ENCODE data around the gene CARS1. TPM values are rescaled to one million over a fixed set of nuclear protein-coding genes. Genes with fewer than 3 reads are reported as not detected.

CARS1 gene
- total and polyA plus RNA-seq, 7 experiments from 2014 or later = 23.9 to 70.4 (median 38.5) TPM

GRCh38 chr11:3008746-3009336 is 48.4 kb downstream of the CARS1 start:
- Mint-ChIP-seq H3K27ac (peak overlapping the region in 7 of 9 donors; percentile 1 to 92 (median 77)), H3K27me3 (no peaks in the 10 kb centered on the region), H3K36me3 (peaks cover 4 to 27% (median 13%) of the 10 kb centered on the region in 5 donors), H3K9me3 (no peaks in the 10 kb centered on the region), H3K4me3 (peak overlapping the region in 1 of 10 donors; percentile 3), H3K4me1 (peaks cover 3 to 30% (median 7%) of the 10 kb centered on the region in 7 donors)
- H3K9me3 ChIP-seq (ENCODE audit: control insufficient read depth in 2 of 3, low read length in 3 of 3) = no peaks in the 10 kb centered on the region
- H3K27me3 ChIP-seq (ENCODE audit: control insufficient read depth in 2 of 2, insufficient read depth in 2 of 2, low read length in 2 of 2) = no peaks in the 10 kb centered on the region
- DNase-seq (no peak), ATAC-seq (no peak)
- ChIA-PET POLR2A (interaction anchor here (1.1 kb wide), 1 partner anchor 17 kb away, joined by 3 read pairs; the partner anchor contains the start of gene NAP1L4), CTCF (no interaction called here)
- no peak overlapping the region for H3K27ac ChIP-seq (ENCODE audit: low read depth, low read length)
- peaks cover 0 to 72% (median 0%) of the 10 kb centered on the region in 3 experiments for H3K36me3 ChIP-seq (ENCODE audit: control insufficient read depth in 2 of 3, insufficient read depth in 3 of 3, low read length in 3 of 3)
- intact Hi-C loops (cut with micrococcal nuclease) = no loop called here
- peaks cover 5 to 14% of the 10 kb centered on the region in 2 donors for H3K4me1 ChIP-seq (ENCODE audit: control insufficient read depth in 2 of 2, insufficient read depth in 2 of 2, low read length in 2 of 2)
- no peak overlapping the region for H3K4me3 ChIP-seq (ENCODE audit: low read length)

GRCh38 chr11:3007404-3008010 is 49.7 kb downstream of the CARS1 start:
- CTCF ChIA-PET = interaction anchor here (1.3 kb wide), 1 partner anchor 27 kb away, joined by 3 read pairs; no protein-coding TSS in a partner anchor
- Mint-ChIP-seq H3K9me3 (no peaks in the 10 kb centered on the region), H3K27me3 (no peaks in the 10 kb centered on the region), H3K27ac (peak overlapping the region in 4 of 9 donors; percentile 25 to 42 (median 32)), H3K4me1 (peaks cover 0 to 23% (median 2%) of the 10 kb centered on the region in 7 donors), H3K4me3 (no peak overlapping the region), H3K36me3 (peaks cover 4 to 38% (median 13%) of the 10 kb centered on the region in 5 donors)
- ATAC-seq (no peak), DNase-seq (no peak)
- intact Hi-C loops (cut with micrococcal nuclease) = no loop called here
- no peaks in the 10 kb centered on the region for H3K9me3 ChIP-seq (ENCODE audit: control insufficient read depth in 2 of 3, low read length in 3 of 3)
- no peak overlapping the region for H3K27ac ChIP-seq (ENCODE audit: low read depth, low read length)
- POLR2A ChIA-PET = interaction anchor here (0.7 kb wide), 1 partner anchor 16 kb away, joined by 4 read pairs; the partner anchor contains the start of gene NAP1L4
- peaks cover 0 to 84% (median 0%) of the 10 kb centered on the region in 3 experiments for H3K36me3 ChIP-seq (ENCODE audit: control insufficient read depth in 2 of 3, insufficient read depth in 3 of 3, low read length in 3 of 3)
- H3K4me1 ChIP-seq (ENCODE audit: control insufficient read depth in 2 of 2, insufficient read depth in 2 of 2, low read length in 2 of 2) = peaks cover 0 to 6% of the 10 kb centered on the region in 2 donors
- no peaks in the 10 kb centered on the region for H3K27me3 ChIP-seq (ENCODE audit: control insufficient read depth in 2 of 2, insufficient read depth in 2 of 2, low read length in 2 of 2)
- H3K4me3 ChIP-seq (ENCODE audit: low read length) = no peak overlapping the region

- ChIA-PET POLR2A (interaction anchor here (0.5 kb wide), 1 partner anchor 347 kb away, joined by 3 read pairs; no protein-coding TSS in a partner anchor), CTCF (interaction anchor here (1.3 kb wide), 1 partner anchor 26 kb away, joined by 3 read pairs; no protein-coding TSS in a partner anchor)
- Histone ChIP-seq H3K9me3 (ENCODE audit: control insufficient read depth in 2 of 3, low read length in 3 of 3) (no peaks in the 10 kb centered on the region), H3K4me1 (ENCODE audit: control insufficient read depth in 2 of 2, insufficient read depth in 2 of 2, low read length in 2 of 2) (no peaks in the 10 kb centered on the region), H3K4me3 (ENCODE audit: low read length) (no peak overlapping the region), H3K27ac (ENCODE audit: low read depth, low read length) (no peak overlapping the region), H3K36me3 (ENCODE audit: control insufficient read depth in 2 of 3, insufficient read depth in 3 of 3, low read length in 3 of 3) (peaks cover 0 to 84% (median 0%) of the 10 kb centered on the region in 3 experiments), H3K27me3 (ENCODE audit: control insufficient read depth in 2 of 2, insufficient read depth in 2 of 2, low read length in 2 of 2) (no peaks in the 10 kb centered on the region)
- Mint-ChIP-seq H3K27me3 (no peaks in the 10 kb centered on the region), H3K4me1 (peaks cover 0 to 21% (median 0%) of the 10 kb centered on the region in 7 donors), H3K27ac (peak overlapping the region in 3 of 9 donors; percentile 25 to 39 (median 31)), H3K36me3 (peaks cover 4 to 38% (median 18%) of the 10 kb centered on the region in 5 donors), H3K9me3 (no peaks in the 10 kb centered on the region), H3K4me3 (no peak overlapping the region)
- ATAC-seq (no peak), DNase-seq (no peak)
- intact Hi-C loops (cut with micrococcal nuclease) = no loop called here
These were observed 50.5 kb downstream of the CARS1 start for GRCh38 chr11:3006505-3007260.

GRCh38 chr11:3004481-3004880 is 52.7 kb downstream of the CARS1 start:
- ChIA-PET CTCF (interaction anchor here (1.2 kb wide), 1 partner anchor 15 kb away, joined by 3 read pairs; no protein-coding TSS in a partner anchor), POLR2A (interaction anchor here (1.9 kb wide), 1 partner anchor 10 kb away, joined by 10 read pairs; no protein-coding TSS in a partner anchor)
- H3K36me3 ChIP-seq (ENCODE audit: control insufficient read depth in 2 of 3, insufficient read depth in 3 of 3, low read length in 3 of 3) = peaks cover 0 to 83% (median 0%) of the 10 kb centered on the region in 3 experiments
- no peaks in the 10 kb centered on the region for H3K27me3 Mint-ChIP-seq
- no peaks in the 10 kb centered on the region for H3K9me3 ChIP-seq (ENCODE audit: control insufficient read depth in 2 of 3, low read length in 3 of 3)
- DNase-seq (no peak), ATAC-seq (no peak)
- no peak overlapping the region for H3K4me3 Mint-ChIP-seq
- H3K4me1 ChIP-seq (ENCODE audit: control insufficient read depth in 2 of 2, insufficient read depth in 2 of 2, low read length in 2 of 2) = no peaks in the 10 kb centered on the region
- H3K27me3 ChIP-seq (ENCODE audit: control insufficient read depth in 2 of 2, insufficient read depth in 2 of 2, low read length in 2 of 2) = no peaks in the 10 kb centered on the region
- H3K9me3 Mint-ChIP-seq = no peaks in the 10 kb centered on the region
- intact Hi-C loops (cut with micrococcal nuclease) = no loop called here
- H3K36me3 Mint-ChIP-seq = peaks cover 4 to 51% (median 15%) of the 10 kb centered on the region in 5 donors
- H3K4me3 ChIP-seq (ENCODE audit: low read length) = no peak overlapping the region
- H3K4me1 Mint-ChIP-seq = peaks cover 0 to 12% (median 0%) of the 10 kb centered on the region in 7 donors
- no peak overlapping the region for H3K27ac ChIP-seq (ENCODE audit: low read depth, low read length)
- H3K27ac Mint-ChIP-seq = no peak overlapping the region

DNA sequence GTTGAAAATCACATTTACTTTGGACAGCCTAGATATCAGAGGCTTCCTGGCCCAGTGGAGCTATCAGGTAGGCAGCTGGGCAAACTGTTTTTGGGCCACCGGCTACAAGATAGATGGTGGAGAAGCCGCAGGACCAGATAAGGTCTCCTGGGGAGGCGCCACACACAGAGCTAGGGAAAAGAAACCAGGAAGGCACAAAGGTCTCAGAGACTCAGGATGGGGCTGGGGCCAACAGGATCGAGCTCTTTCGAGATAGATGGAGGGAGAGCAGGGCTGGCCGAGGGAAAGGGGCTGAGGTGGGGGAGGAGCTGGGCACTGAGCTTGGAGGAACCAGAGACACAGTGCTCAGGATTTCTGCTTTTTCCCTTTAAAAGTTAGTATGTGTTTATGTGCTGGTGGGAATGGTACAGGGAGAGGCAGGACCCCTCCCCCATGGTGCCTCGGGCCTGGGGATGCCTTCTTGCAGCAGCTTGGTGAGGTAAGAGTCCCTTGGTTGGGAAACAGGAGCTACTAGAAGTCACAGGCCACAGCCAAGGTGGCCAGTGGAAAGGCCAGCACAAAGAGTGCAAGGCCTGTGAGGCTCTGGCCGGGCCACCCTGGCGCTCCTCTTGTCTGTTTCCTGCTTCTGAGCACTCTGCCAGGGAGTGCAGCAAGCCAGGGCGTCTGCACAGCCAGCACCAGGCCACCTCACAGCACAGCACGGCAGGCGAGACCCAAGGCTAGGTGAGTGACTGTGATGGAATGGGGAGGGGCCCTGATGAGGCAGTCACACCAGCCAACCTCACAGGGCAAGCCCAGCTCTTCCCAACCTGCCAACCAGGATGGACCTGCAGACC is 53.6 kb downstream of the CARS1 start:
- H3K4me3 ChIP-seq (ENCODE audit: low read length) = no peak overlapping the region
- no peaks in the 10 kb centered on the region for H3K27me3 ChIP-seq (ENCODE audit: control insufficient read depth in 2 of 2, insufficient read depth in 2 of 2, low read length in 2 of 2)
- Mint-ChIP-seq H3K9me3 (no peaks in the 10 kb centered on the region), H3K27ac (no peak overlapping the region), H3K4me3 (no peak overlapping the region), H3K27me3 (no peaks in the 10 kb centered on the region), H3K36me3 (peaks cover 0 to 48% (median 11%) of the 10 kb centered on the region in 5 donors), H3K4me1 (peaks cover 0 to 9% (median 0%) of the 10 kb centered on the region in 7 donors)
- H3K36me3 ChIP-seq (ENCODE audit: control insufficient read depth in 2 of 3, insufficient read depth in 3 of 3, low read length in 3 of 3) = peaks cover 0 to 77% (median 0%) of the 10 kb centered on the region in 3 experiments
- ChIA-PET CTCF (interaction anchor here (1.2 kb wide), 2 partner anchors 10 to 14 kb away, joined by 3 read pairs; no protein-coding TSS in a partner anchor), POLR2A (interaction anchor here (0.7 to 1.9 kb wide), 3 partner anchors 10 to 14 kb away, joined by 3 to 10 read pairs (median 3); no protein-coding TSS in a partner anchor)
- no peak for DNase-seq
- intact Hi-C loops (cut with micrococcal nuclease) = no loop called here
- H3K27ac ChIP-seq (ENCODE audit: low read depth, low read length) = no peak overlapping the region
- ATAC-seq = no peak
- no peaks in the 10 kb centered on the region for H3K4me1 ChIP-seq (ENCODE audit: control insufficient read depth in 2 of 2, insufficient read depth in 2 of 2, low read length in 2 of 2)
- H3K9me3 ChIP-seq (ENCODE audit: control insufficient read depth in 2 of 3, low read length in 3 of 3) = no peaks in the 10 kb centered on the region
